SK-N-MC (cell line): ENCODE measurements around the gene HHAT.

Source experiments
- EZH2 ChIP-seq: fragments of 200-600 bp; sonication (generic); IDR thresholded peaks from one replicate; pipeline ENCODE4 v1.6.1; 2017; ENCODE audit warnings: antibody characterized with exemption
- FOXP2 ChIP-seq: optimal IDR thresholded peaks from 2 replicates; pipeline ENCODE3; 2011; ENCODE audit warnings: mild to moderate bottlenecking, moderate library complexity; ENCODE audit not compliant: insufficient read depth; ENCODE audit errors: extremely low read length, control extremely low read depth
- POLR2AphosphoS5 ChIP-seq: IDR thresholded peaks from 2 replicates; pipeline ENCODE4 v1.6.1; 2012; ENCODE audit warnings: mild to moderate bottlenecking, low read depth, low read length, borderline replicate concordance

GRCh38 chr1:210648588-210649269, 320.0 kb downstream of the HHAT start:
- TF ChIP-seq POLR2AphosphoS5 (no peak), EZH2 (no peak), FOXP2 (no peak)
